GM12873 (cell line): ENCODE measurements around the gene ABCB1.

Source experiments
- CTCF ChIP-seq: IDR thresholded peaks from 2 replicates; pipeline ENCODE4 v1.5.1; 2012; ENCODE audit warnings: low read depth, mild to moderate bottlenecking, moderate library complexity, low read length, control low read depth; ENCODE audit not compliant: insufficient read depth; ENCODE audit errors: missing control alignments

ABCB1 gene

DNA sequence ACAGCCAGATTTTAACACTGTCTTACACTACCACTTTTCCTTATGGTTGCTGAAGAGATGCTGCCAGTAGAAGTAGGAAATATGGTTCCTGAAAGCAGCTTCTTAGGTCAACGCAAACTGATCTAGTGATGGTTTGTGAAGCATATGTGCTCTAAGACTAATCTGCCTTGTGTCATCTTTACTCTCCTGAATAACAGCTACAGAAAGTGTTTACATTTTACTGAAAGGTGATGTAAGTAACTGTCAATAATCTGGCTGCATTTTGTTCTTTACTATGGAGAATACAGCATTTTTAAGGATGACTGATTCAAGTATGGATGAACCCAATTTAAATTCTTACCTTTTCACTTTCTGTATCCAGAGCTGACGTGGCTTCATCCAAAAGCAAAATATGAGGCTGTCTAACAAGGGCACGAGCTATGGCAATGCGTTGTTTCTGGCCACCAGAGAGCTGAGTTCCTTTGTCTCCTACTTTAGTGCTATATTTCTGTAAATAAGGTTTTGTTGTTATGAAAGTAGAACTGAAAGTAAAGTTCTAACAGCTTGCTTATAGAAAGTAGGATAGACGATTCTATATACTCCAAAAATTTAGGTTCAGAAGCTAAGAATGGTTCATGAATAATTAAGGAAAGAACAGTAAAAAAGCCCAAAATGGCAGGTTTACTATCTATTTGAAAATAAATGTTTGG, 95.0 kb downstream of the ABCB1 start:
- TF ChIP-seq CTCF, result no peak

DNA sequence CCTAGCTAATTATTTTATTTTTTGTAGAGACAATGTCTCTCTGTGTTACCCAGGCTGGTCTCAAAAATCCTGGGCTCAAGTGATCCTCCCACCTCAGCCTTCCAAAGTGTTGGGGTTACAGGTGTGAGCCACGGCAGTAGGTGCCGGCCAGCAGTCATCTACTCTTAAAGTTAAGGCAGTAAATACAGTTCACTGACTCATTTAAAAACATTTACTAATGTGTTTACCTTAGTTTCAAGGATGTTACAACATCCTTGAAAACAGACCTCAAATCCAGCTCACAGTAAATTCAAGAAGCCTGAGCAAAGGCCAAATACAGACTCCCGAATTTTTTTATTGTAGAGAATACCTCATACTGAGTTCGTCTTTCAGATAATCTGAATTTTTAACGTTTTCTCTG, 95.6 kb downstream of the ABCB1 start:
- TF ChIP-seq CTCF, result no peak

GRCh38 chr7:87499494-87499893, 101.2 kb downstream of the ABCB1 start:
- TF ChIP-seq CTCF, result no peak

DNA sequence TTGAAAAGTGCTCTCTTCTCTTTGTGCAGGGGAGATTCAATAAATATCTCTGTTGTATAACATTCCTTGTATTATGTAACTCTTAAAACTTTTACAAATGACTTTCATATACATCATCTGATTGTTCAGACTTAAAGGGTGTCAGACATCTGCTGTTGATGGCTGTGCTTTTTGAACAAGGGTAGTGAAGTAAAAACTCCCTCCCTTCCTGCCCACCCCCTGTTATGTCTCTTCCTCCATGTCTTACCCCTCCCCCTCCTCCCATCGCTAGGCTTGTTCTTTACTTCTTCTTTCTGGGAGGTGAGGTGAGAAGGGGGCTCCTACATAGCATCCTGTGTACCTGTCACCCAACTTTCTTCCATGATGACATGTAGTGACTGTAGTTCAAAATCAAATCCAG, 101.8 kb downstream of the ABCB1 start:
- no peak for TF ChIP-seq CTCF

DNA sequence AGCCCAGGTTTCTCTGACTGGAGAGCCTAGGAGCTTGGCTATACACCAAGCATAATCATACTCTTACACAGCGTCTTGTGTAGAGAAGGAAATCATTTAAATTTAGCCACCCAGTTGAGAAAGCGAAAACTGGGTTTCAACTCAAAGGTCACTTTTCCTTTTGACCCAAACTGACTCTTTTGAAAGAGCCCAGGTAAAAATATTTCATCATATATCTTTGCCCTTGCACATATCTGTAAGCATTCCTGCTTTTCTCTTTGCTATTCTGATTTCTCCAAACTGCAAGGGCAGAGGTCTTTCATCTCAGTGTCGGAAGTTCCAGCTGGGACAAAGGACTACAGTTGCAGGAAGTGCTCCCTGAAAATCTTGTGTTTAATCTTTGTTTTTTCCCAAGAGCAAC, 103.2 kb downstream of the ABCB1 start:
- TF ChIP-seq CTCF, result no peak

GRCh38 chr7:87495366-87495765, 105.3 kb downstream of the ABCB1 start:
- no peak for TF ChIP-seq CTCF

GRCh38 chr7:87494454-87494853, 106.2 kb downstream of the ABCB1 start:
- TF ChIP-seq CTCF, result no peak

- no peak for TF ChIP-seq CTCF
These were observed 117.6 kb downstream of the ABCB1 start for GRCh38 chr7:87483131-87483530.
